GM19240 (cell line): ENCODE data around the gene THAP12.
"Not testable (repeated sequence)": the region's sequence is repeated elsewhere in the genome, so short reads cannot be mapped to it uniquely, and the experiment has no call there.

ENCODE experiments used
- DNase-seq: peaks from one replicate; pipeline ENCODE4 v3.0.0; 2011; ENCODE audit warnings: low spot score; ENCODE audit not compliant: insufficient read length

Gene THAP12

GRCh38 chr11:76329084-76329648, 51.8 kb downstream of the THAP12 start:
- no peak for DNase-seq

DNA sequence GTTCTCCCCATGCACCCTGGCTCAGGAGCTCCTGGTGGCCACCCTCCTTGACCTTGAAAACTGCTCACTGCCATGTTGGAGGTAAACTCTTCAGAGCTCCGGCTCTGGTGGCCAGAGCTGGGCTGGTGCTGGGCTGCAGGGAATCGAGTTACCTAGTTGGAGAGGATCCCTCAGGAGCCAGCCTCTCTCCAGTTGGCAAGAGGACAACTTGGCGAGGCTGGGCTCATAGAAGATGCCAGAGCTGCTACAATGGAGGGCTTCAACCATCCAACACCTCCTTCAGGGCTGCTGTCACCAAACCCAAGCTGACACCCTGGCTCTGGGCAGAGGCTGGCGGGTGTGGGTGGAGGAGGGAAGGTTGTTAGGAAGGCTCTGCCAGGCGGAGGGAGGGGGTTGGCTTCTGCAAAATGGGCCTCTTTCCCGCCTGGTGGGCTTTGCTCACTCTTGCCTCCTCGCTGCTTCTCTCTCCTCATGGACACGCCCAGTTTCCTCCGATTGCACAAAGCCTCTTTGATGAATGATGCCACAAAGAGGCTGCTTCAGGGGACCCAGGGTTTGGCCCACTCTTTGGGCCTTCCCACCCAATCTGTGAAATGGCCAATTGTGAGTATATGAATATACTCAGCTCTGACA, 53.1 kb downstream of the THAP12 start:
- no peak for DNase-seq

GRCh38 chr11:76327202-76327601, 53.7 kb downstream of the THAP12 start:
- DNase-seq, result no peak

DNA sequence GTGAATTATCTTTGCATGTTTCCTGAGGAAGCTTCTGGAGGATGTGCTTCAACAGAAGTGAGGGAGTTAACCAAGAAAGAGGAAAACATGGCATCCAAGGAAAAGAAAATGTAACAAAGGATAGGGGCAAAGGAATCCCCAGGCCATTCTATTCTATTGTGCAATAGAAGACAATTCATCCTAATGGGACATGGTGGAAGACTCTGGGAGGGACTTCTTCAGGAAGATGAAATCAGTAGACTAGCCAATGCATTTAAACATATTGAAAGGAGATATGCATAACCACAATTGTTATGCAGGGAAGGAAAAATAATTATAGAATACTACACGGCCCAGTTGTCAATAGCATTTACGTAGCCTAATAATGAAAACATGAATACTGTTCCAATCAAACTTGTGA, 55.7 kb downstream of the THAP12 start:
- no peak for DNase-seq

DNA sequence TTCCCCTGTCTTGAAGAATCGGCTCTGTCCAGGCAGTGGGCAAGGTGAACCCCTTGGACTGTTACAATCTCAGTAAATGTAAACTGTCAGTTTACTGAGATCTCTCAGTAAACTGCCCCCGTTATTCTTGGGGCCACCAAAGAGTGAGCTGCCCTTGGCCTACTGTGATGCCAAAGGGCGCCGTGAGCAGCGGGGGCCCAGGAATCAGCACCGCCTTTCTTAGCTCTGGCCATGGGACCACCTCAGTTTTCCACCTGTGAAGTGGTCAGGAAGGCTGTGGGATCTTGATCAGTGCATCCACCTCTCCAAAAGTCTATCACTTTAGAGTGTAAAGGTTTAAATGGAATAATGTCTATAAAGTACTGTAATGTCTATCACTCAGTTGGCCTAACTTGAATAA, 57.1 kb downstream of the THAP12 start:
- no peak for DNase-seq

- not testable (repeated sequence) for DNase-seq
Observed at GRCh38 chr11:76323375-76323774, 57.6 kb downstream of the THAP12 start.

- no peak for DNase-seq
Observed at GRCh38 chr11:76322942-76323341, 58.0 kb downstream of the THAP12 start.

- no peak for DNase-seq
Observed at GRCh38 chr11:76322540-76322939, 58.4 kb downstream of the THAP12 start.

- DNase-seq, result no peak
Observed at GRCh38 chr11:76321820-76322524, 59.0 kb downstream of the THAP12 start.

DNA sequence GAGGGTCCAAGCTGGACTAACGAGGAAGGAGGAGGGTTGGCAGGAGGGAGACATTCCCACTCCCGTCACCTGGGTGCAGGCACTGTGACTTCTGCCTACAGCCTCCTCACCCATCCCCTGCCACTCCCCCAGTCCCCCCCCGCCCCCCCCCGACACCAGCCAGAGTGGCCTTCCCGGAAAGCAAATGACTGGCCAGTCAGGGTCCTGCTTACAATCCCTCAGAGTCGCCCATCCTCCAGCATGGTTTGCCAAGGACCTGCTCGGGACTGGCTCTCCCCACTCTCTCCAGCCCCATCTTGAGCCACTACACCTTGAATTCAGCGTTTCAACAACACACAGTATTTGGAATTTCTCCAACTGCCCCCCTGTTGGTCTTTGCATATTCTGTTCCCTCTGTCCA, 59.6 kb downstream of the THAP12 start:
- no peak for DNase-seq

DNA sequence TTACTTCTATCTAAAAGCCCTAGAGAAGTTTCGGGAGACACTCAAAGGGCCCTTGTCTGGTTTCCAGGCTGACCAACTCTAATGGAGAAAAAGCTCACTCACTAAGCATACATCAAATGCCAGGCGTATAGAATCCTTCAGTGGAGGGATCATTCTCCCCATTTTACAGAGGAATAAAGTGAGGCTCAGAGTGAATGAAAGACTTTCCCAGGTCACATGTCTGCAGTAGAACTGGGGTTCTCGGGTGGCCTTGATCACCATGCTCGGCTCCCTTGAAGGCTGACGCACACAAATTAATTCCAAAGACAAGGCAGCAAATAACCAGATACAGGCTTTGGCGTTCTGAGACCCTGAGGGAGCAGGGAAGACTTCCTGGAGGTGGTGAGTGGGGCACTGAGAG, 60.0 kb downstream of the THAP12 start:
- no peak for DNase-seq

DNA sequence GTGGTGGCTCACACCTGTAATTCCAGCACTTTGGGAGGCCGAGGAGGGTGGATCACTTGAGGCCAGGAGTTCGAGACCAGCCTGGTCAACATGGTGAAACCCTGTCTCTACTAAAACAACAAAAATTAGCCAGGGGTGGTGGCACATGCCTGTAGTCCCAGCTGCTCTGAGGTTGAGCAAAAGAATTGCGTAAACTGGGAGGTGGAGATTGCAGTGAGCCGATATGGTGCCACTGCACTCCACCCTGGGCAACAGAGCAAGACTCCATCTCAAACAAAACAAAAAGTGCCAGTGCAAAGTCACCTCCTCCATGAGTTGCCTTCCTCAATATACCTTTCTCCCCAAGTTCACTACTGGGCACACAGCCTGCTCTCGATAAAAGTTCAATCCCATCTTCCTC, 61.1 kb downstream of the THAP12 start:
- not testable (repeated sequence) for DNase-seq

GRCh38 chr11:76318744-76319384, 62.1 kb downstream of the THAP12 start:
- peak; percentile 89 for DNase-seq

- no peak for DNase-seq
Observed at GRCh38 chr11:76317296-76317695, 63.6 kb downstream of the THAP12 start.

GRCh38 chr11:76316726-76317125, 64.2 kb downstream of the THAP12 start:
- no peak for DNase-seq

DNA sequence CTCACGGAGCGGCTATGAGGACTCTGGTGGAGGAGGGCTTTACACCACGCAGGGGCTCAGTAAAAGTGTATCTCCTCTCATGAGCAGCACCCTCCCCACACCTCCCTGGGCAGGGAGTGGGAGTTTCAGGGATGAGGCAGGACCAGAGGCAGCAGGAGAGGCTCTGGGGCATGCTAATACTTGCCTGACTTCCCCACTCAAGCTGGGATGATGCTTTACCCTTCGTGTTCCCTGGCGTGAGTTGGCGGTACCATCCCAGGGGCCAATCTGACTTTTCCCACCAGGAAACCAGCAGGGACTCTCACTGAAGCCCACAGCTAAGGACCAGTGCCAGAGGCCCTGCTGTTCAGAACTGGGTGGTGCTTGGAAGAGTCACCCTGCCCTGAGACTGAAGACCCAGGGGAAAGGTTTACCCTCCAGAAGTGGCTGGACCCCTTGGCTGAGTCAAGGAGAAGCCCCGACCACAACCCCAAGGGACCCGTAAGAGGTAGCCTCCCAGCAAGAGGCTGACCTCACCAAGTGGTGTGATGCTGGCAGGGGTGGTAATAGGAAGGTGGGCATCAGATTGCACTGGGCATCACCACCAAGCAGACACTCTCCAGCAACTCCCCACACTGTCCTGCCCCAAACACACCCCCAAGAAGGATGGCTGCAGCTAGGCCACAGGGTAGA, 65.6 kb downstream of the THAP12 start:
- no peak for DNase-seq

- DNase-seq, result no peak
Observed at GRCh38 chr11:76314741-76315090, 66.2 kb downstream of the THAP12 start.

DNA sequence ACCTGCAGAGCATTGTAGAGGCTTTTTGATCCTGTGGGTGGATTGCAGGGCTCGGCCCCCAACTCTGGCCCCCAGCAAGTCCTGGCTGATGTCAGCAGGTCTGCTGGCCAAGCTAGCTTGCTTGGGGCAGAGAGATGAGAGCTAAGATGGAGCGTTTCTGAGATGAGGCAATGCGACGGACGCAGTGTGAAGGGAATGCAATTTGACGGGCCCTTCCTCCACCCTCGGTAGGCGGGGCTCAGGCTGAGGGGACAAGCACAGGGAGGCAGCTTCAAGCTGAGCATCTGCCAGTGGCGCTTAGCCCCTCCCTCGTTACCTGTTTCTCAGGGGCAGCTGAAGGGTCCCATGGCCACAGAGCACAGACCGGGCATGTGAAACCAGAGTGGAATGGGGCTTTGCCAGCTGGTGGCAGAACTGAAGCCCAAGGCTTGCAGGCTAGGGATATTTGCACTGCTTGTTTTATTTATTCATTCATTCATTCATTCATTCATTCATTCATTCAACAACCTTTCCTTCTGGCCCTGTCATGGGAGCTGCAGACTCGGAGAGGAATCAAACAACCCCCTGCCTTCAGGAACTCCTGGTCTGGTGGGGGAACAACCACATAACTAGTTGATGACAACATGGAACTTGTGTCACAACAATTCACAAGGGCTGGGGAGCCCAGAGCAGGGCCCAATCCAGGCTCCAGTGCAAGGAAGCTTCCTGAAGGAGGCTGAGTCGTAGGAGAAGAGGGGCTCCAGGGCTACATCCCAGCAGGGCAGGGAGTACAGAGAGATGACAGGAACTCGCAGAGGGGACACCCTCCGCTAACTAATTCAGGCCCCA, 66.8 kb downstream of the THAP12 start:
- no peak for DNase-seq

DNA sequence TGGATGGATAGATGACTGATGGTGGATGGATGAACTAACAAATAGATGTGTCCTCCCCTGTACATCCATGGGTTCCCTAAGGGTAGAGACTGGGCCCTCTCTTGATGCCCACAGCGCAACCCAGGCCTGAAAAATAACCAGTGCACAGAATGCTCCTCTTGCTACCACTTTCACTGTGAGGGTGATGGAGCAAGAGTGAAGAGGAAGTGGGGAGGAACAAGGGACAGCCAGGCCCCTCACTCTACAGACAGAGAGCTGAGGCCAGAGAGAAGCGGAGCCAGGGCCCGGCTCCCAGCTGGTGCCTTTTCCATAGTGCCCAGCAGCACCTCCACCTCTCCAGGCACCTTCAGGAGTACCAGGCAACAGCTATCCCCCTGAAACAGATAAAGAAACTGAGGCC, 67.7 kb downstream of the THAP12 start:
- DNase-seq, result no peak

- no peak for DNase-seq
Observed at GRCh38 chr11:76310832-76311595, 69.9 kb downstream of the THAP12 start.
